CD1c-positive myeloid dendritic cell (primary cell): ENCODE data around the gene SSH2.
A peak's percentile ranks its signal among the peaks of the same experiment; 100 is the strongest.
"Not testable (repeated sequence)": the region's sequence is repeated elsewhere in the genome, so short reads cannot be mapped to it uniquely, and the experiment has no call there.

ENCODE experiments used
- DNase-seq: peaks from one replicate; pipeline ENCODE4 v3.0.0-alpha.2; 2016; ENCODE audit errors: extremely low spot score

SSH2 gene

DNA sequence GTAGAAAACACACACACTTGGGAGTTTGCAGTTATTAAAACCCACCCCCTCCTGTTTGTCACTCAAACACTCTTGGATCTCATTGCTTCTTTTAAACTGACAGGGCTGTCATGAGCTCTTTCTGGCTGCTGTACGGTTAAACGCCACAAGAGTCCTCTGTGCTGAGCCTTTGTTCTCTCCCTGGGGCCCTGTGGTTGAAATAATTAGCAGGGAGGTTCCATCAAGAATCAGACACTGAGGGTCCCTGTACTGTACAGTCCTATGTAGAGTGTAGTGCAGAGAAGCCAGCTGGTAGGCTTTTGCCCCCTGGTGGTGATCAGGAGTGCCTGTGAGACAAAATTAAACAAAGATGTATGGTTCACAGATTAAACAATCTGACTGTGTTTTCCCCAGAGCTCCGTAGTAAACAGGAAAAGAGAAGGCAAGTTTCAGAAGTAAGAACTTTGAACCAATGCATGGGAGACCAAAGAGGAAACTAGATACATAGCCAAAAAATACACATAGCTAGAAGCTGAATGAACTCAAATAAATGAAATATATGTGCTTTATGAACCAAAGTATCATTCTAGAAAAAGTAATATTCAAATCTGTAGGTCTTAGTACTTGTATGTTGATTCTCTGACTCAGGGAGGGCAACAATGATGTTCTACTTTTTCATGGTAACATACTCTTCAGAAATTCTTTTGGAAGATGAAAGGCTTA lies 1.4 kb upstream of the SSH2 start:
- DNase-seq: peak; percentile 84

DNA sequence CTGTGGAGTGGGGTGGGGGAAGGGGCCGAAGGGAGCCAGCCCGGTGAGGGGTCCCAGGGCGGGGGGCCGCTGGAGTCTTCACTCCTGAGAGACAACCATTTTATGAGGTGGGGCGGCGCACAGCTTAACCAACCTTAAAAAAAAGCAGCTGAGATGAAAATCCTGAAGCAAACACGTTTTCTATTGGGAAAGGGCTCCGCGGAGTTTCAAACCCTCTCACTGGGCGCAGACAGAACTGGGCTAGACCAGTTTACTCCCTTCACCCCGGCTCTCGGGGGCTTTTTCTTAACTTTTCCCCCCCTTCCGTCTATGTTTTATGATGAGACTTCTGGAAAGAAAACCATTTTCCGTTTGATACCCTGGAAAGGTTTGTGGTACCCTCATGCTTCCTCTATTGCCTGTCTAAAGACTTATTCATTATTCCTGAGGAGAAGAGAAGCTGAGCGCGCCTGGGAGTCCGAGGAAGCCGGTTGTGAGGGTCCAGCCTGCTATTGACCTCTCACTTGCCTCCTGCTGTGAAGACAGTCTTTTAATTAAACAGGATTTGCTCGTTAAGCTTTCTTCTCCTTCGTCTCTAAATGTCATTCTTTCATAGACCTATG lies 482 bp upstream of the SSH2 start:
- peak; percentile 33 for DNase-seq

DNA sequence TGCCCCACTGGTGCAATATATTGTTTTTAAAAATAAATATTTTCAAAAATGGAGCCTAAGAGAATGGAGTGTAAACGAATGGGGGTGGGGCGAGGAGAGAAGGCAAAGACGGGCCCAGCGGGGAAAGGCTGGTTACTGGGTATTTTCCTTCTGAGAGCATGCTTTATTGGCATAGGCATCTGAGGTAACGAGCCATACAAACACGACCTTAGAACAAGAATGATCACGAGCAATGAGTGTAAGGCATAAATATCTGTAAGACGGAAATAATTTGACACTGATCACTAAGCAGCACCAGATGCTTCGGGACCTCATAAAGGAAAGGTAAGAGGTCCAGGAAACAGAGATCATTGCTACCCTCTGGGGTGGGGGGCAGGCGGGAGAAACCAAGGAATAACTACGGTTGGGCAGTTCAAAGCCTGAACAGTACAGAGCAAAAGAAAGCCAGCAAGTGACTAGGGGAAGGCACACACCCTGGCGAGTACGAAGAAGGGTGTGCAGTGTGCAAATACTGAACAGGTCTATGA lies 959 bp downstream of the SSH2 start:
- DNase-seq: no peak

DNA sequence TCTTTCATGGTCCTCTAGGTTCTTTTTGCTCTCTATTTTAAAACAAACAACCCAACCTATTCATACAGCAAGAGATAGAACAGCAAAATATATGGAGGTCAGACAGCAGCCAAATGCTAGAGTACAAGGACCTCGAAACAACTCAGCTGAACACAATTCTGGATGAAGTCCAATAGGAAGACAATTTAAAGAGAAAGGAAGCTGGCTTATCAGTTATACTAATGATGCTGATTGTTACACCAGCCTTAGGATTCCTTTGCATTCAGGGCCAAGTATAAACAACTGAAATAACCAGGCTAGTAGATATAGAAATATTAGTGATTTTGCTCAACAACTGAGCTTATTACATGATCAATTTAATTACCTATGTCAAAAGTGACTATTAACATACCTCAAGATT lies 2.5 kb downstream of the SSH2 start:
- no peak for DNase-seq

DNA sequence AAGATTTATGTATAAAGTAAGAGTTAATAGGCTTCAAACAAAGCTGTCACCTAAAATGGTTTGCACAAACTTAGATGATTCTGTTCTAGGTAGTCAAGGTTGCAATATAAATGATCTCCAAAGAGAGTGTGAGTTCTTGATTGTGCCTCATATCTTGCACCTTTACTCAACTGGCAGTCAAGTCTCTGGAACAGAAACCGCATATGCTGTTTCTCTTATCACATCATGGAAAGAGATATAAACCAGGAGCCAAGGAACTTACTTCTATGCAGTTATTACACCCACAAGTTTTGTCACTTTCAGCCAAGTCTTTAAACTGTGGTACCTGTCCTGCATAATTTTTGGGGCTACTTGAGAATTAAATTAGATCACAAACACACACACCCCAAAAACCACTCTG lies 5.2 kb downstream of the SSH2 start:
- no peak for DNase-seq

DNA sequence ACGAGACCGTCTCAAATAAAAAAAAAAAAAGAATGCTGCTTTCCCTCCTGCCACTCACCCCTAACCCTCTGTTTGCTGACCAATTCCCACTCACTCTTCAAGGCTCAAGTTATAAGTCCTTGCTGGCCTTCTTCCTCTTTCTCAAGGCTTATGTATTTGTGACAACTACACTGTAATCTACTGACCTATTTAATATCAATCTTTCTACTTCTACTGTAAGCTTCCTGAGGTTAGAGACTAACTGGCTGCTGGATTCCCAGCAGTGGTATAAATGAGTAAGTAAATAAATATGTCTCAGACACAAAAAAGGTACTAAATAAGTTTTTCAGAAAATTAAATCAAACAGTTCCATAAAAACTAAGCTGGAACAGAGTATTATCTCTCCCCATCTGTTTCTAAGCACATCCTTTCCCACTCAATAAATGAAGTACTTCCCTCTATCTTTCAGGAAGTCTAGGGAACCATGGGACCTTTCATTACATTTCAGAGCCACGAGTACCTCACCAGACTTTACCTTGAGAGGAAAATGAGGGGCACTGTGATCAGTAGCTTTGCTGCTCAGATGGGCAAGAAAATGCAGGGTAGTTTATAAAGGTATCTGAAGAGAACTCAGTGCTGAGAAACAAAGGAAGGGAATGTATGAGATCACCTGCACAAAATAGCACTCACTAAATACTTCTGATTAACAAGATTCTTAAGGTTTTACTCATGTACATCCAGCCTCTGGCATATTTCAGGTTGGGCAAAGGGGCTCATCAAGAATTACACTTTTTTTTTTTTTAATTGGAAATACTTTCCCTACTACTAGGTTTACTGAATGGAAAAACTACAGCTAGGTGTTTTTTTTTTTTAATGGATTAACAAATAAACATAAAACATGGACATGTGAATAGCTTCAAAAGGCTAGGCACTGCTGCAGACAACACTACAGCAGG lies 10.8 kb downstream of the SSH2 start:
- DNase-seq: peak; percentile 24

DNA sequence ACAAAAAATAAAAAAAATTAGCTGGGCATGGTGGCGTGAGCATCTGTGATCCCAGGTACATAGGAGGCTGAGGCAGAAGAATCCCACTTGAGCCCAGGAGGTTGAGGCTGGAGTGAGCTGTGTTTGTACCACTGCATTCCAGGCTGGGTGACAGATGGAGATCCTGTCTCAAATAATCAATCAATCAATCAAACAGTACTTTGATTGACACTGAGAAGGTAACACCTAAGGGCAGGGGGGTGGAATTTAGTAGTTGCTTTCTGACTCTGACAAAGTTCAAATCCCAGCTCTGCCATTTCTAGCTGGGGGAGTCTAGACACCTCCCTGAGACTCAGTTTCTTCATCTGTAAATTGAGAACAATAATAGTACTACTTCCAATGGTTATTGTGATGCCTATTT lies 12.0 kb downstream of the SSH2 start:
- DNase-seq: no peak

DNA sequence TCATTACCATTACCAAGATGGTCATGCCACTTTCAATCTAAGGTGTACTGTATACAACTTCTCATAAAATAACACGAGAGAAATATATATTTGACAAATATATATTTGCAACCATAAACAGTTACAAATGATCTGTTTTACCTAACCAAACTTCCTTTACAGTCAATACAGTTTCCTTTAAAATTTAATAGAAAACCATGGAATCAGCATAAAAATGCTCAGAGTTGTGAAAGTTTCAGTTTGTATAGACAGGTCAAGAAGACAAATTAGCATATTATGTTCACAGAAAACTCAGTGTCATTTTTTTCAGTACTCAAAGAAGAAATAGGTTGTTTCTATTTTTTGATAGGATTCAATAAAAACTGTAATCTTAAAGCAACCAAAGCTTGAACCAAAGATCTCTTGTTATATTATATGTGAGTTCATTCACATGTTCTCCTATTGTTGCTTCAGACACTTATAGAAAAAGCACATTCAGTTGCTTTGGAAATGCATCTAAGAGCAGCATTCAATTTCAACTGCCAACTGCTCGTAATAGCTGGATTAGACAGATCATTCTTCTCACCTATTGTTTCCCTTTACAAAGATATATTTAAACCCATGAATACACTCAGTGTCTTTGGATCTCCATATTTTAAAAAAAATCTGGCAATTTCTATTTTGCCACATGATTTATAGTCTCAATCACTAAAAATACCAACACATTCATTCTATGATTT lies 15.1 kb downstream of the SSH2 start:
- no peak for DNase-seq

DNA sequence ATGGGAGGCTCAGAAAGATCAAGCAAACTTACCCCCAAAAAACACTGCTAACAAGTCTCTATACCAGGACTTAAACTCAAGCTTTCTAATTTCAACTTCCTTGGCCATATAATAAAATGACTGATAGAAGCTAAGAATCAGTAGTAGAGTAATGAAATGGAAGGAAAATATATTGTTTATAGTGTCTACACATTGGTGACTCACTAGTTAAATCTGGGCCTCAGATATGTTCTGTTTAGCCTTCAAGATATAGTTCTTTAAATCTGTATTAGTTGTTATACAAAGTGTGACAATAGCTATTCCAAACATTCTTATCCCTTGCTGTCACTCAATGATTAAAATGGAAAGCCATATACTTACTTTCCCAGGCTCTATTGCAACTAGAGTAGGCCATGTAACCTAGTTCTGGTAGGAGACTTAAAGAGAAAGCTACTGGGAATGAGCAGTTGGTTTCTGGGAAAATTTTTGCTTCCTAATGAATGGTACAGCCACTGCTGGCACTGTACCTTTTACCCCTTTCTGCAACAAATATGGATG lies 18.3 kb downstream of the SSH2 start:
- no peak for DNase-seq

DNA sequence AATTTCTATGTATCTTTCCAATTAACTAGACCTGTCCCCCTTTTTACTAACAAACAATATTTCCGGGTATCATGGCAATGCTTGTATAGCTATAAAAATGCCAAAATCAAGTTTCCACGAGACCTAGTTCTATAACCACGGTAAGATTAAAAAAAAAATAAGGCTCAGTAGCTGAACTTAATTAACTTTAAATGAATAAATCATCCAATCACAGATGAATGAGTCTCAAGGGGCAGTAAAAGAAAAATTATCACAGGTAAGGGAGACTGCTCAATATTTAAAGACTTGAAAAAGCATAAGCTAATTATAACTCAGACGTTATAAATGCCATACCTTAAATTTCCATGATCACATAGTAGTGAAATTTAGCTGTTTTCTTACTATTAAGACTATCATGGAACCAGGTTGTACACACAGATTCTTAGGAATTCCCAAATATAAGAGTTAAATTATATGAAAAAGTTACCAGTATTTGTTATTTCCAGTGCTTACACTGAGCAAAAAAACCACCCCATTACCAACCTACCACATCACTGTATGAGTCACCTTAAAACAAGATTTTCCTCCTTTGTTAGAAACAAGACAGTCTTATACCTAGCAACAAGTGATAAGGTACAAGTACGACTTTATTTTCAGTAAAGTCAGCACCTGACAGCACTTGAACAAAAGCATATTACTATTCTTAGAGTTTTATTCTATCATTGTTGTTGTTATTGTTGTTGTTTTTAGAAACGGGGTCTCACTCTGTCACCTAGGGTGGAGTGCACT lies 20.6 kb downstream of the SSH2 start:
- DNase-seq: no peak

DNA sequence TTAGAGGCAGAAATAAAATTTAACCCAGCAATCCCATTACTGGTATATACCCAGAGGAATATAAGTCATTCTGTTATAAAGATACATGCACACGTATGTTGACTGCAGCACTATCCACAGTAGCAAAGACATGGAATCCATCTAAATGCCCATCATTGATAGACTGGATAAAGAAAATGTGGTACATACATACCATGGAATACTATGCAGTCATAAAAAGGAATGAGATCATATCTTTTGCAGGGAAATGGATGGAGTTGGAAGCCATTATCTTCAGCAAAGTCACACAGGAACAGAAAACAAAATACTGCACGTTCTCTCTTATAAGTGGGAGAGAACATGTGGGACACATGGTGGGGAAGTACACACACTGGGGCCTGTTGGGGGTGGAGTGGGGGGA lies 23.1 kb downstream of the SSH2 start:
- DNase-seq: no peak

DNA sequence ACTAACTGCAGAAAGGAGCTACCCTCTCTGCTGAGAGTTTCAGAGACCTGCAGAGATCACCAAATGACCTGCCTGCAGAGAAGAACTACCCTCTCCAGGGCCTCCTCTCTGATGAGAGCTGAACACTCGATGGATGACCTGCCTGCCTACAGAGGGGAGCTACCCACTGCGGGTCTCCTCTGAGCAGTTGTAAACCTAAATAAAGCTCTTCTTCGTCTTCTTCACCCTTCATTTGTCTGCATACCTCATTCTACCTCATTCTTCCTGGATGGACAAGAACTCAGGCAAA lies 24.2 kb downstream of the SSH2 start:
- no peak for DNase-seq

DNA sequence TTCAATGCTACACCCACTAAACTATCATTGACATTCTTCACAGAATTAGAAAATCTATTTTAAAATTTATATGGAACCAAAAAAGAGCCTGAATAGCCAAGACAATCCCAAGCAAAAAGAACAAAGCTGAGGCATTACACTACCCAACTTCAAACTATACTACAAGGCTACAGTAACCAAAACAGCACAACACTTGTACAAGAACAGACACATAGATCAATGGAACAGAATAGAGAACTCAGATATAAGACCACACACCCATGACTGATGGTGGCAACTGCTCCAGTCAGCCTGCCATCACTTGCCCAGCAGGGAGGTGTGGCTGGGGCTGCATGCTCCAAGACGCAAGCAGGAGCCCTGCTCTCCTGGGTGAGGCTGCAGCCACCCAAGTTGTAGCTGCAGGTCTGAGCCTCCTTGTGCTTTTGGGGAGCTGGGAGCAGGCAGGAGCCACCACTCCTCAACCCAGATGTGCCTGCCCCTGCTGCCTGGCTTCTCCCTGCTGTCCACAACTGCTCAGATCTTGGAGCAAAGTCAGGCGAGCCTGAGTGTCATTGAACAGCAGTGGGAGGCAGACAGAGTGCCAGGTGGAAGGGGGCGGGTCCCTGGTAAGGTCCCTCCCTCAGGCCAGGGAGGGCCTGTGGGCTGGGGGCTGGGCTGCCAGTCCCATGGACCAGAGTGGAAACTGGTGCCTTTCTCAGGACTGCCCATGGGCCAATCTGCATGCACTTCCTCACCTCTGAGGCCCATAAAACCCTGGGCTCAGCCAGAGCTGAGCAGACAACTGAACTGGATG lies 24.7 kb downstream of the SSH2 start:
- no peak for DNase-seq

DNA sequence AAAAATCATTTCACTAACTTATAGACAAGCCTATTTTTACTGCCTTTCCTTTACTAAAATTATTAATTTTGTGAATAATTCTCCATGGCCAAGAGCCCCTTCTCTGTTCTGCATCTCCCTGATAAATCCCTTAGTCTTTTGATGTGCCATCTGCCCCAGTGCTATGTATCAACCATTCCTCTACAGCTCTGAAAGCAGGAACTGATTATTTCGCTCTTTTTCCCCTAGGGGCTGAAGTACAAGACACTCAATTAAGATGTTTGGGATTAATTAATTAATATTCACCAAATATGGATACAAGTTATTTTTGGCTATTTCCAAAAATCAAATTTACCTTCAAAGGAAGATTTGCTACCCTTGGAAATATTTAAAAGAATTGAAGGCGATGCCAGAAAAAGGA lies 26.6 kb downstream of the SSH2 start:
- no peak for DNase-seq

DNA sequence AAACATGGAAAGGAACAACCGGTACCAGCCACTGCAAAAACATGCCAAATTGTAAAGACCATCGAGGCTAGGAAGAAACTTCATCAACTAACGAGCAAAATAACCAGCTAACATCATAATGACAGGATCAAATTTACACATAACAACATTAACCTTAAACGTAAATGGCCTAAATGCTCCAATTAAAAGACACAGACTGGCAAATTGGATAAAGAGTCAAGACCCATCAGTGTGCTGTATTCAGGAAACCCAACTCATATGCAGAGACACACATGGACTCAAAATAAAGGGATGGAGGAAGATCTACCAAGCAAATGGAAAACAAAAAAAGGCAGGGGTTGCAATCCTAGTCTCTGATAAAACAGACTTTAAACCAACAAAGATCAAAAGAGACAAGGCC lies 32.9 kb downstream of the SSH2 start:
- not testable (repeated sequence) for DNase-seq

DNA sequence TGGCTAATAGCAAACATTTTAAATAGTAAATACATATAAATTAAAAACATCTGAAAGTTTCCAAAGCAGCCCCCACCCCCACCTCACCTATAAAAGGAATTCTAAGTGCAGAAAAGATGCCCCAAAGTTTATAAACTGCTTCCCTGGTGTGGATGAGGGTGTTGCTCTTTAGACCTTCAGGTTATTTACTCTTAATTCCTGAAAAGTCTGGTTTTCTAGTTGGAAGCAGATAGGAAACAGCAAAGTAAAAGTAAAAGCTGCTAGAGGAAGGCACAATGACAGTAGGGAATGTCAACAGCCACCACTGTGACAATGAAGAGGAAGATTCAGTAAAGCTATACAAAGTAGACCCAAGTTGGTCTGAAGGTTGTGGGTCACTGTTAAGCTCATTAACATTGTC lies 37.8 kb downstream of the SSH2 start:
- no peak for DNase-seq

DNA sequence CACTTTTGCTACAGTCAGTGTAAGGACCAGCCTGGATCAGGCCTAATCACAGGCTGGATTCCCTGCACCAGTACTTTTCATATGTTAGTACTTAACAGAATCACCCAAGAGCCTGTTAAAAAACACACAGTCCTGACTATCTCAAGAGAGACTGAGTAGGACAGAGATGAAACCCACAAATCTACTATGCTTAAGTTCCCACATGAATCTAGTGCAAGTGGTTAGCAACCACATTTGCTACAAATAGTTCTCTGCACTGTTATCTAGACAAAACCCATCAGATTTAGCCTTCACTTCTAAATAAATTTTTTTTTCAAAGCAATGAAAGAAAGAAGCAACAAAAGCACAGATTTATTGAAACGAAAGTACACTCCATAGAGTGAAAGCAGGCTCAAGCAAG lies 38.9 kb downstream of the SSH2 start:
- no peak for DNase-seq

DNA sequence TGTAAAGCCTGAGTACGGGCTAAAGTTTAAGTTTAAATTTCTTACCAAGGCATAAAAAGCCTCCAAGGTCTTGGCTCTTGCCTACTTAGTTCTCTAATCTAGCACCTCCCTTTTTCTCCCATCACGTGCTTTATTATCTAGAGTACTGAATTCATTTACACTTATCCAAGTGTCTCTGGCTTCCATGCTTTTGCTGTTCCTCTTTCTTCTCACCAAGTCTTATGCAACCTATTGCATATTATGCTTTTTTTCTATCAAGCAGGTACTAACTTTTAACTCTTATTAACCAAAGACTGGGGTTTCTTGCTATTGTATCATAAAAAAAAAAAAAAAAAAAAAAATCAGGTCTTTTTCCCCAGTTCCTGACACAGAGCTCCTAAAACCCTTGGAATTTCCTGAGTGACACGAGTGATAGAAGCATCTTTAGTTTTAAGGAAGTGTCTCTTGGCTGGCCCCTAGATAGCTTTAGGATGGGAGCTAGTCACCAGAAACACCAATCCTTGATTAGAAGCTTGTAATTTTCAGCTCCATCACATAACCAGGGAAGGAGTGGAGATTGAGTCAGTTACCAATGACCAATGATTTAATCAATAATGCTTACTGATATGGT lies 44.9 kb downstream of the SSH2 start:
- peak; percentile 81 for DNase-seq

DNA sequence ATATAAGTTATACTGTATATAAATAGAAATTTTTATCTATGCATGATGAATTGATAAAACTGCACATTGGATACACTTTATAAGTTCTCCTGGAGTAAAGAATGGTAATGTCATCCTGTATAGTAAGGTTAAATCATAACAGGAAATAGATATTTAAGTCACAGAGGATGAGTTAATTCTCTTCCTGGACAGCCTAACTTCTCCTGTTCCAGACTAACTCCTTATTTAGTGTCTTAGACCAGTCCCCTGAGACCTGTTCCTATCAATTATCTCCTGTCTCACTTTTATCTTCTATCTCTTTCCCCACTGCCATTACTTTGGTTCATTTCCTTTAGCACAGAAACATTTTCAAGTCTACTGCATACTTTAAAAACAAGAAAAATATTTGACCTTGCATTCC lies 46.5 kb downstream of the SSH2 start:
- DNase-seq: no peak

DNA sequence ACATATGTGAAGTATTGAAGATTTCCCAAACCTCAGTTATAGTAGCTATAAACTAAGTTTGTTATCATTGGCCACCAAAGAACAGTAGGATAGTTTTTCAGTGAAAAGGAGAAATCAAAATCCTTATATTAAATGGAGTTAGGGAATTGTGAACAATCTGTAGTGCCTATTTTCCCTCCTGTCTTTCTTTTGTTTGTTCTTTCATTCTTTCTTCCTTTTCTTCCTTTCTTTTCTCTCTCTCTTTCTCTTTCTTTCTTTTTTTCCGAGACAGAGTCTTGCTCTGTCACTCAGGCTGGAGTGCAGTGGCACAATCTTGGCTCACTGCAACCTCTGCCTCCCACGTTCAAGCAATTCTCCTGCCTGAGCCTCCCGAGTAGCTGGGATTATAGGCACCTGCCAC lies 48.8 kb downstream of the SSH2 start:
- no peak for DNase-seq
